ENCODE results near the gene GRK3. TPM values are rescaled to one million over a fixed set of nuclear protein-coding genes. Genes with fewer than 3 reads are reported as not detected.

The GRK3 gene
- total RNA-seq, 1 donor from 2014 or later: 34.3 TPM

DNA sequence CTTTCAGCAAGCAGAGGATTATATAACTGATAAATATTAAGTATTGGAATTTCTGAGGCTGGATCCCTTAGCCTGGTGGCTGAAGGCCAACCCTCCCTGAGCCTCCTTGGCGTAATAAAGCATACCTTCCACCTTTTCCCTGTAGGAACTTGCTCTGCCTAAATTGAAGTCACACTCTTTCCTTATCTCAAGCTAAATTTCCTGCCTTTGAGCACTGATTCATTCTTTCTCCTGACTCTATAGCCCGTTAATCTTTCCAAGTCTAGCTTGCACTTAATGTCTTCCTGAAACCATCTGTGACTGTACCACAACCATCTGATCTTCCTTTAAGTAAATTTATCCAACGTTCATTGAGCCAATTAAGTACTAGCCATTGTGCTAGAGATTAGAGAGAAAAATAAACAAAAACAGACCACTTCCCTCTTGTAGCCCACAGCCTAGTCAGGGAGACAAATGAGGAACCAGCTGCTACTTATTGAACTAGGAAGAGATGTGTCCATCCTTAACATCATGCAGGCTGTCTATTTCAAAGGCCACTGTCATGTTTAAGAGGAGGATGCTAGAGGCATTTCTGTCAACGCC lies 62.9 kb downstream of the GRK3 start:
- peaks cover 19% of the 10 kb centered on the region for H3K4me1 ChIP-seq
- ATAC-seq (peak; percentile 29 to 57), DNase-seq (no peak)
- no peak overlapping the region for H3K4me3 ChIP-seq
- H3K27me3 ChIP-seq (ENCODE audit: low read depth): no peaks in the 10 kb centered on the region
- H3K36me3 ChIP-seq: no peaks in the 10 kb centered on the region
- no peak overlapping the region for H3K27ac ChIP-seq
- no peaks in the 10 kb centered on the region for H3K9me3 ChIP-seq
- TF ChIP-seq, protein P1, sequence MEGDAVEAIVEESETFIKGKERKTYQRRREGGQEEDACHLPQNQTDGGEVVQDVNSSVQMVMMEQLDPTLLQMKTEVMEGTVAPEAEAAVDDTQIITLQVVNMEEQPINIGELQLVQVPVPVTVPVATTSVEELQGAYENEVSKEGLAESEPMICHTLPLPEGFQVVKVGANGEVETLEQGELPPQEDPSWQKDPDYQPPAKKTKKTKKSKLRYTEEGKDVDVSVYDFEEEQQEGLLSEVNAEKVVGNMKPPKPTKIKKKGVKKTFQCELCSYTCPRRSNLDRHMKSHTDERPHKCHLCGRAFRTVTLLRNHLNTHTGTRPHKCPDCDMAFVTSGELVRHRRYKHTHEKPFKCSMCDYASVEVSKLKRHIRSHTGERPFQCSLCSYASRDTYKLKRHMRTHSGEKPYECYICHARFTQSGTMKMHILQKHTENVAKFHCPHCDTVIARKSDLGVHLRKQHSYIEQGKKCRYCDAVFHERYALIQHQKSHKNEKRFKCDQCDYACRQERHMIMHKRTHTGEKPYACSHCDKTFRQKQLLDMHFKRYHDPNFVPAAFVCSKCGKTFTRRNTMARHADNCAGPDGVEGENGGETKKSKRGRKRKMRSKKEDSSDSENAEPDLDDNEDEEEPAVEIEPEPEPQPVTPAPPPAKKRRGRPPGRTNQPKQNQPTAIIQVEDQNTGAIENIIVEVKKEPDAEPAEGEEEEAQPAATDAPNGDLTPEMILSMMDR (IDR thresholded peaks at IDR 0.05): no peak
- intact Hi-C loops (cut with DNase I): no loop called here

DNA sequence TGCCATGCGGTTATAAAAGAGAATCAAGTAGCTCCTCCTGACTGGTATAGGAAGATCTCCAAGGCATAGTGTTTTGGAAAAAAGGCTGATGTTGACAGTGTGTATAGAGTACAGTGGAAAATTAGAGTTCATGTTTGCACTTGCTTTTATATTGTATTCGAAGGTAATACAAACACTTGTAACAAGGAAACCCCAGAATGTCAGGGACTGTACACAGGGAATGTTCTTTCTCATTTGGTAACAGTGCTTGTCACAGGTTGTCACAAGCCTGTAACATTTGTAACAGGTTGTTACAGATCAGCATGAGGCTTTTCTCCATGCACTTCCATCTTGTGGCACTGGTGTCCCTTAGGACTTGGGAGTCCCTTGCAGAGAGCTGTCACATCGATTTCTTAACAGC lies 64.0 kb downstream of the GRK3 start:
- ATAC-seq (peak; percentile 87 to 89), DNase-seq (no peak)
- TF ChIP-seq, protein P1 (IDR thresholded peaks at IDR 0.05): no peak
- no peak overlapping the region for H3K27ac ChIP-seq
- intact Hi-C loops (cut with DNase I): no loop called here
- H3K4me1 ChIP-seq: peaks cover 19% of the 10 kb centered on the region
- no peaks in the 10 kb centered on the region for H3K36me3 ChIP-seq
- no peaks in the 10 kb centered on the region for H3K9me3 ChIP-seq
- no peaks in the 10 kb centered on the region for H3K27me3 ChIP-seq (ENCODE audit: low read depth)
- H3K4me3 ChIP-seq: no peak overlapping the region

DNA sequence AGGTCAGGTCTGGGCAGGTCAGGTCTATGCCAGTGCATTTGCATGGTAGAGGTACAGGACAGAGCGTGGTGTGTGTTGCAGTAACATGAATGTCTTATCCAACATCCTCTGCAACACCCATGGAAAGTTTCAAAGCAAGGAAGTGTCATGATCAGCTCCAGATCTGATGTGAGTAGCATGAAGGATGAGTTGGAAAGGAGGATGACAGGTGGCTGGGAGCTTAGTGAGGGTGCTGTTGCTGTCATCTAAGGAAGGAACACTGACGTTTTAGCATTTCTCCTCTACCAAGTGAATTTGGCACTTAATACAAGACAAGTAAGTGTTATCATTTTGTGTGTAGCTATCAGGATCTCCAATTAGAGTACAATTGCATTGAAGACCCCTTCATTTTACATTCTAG lies 65.1 kb downstream of the GRK3 start:
- no peaks in the 10 kb centered on the region for H3K9me3 ChIP-seq
- TF ChIP-seq, protein P1 (IDR thresholded peaks at IDR 0.05): no peak
- H3K4me3 ChIP-seq: no peak overlapping the region
- no peak for DNase-seq
- H3K27ac ChIP-seq: no peak overlapping the region
- no peaks in the 10 kb centered on the region for H3K27me3 ChIP-seq (ENCODE audit: low read depth)
- intact Hi-C loops (cut with DNase I): no loop called here
- no peak for ATAC-seq
- H3K36me3 ChIP-seq: no peaks in the 10 kb centered on the region
- H3K4me1 ChIP-seq: peaks cover 19% of the 10 kb centered on the region

DNA sequence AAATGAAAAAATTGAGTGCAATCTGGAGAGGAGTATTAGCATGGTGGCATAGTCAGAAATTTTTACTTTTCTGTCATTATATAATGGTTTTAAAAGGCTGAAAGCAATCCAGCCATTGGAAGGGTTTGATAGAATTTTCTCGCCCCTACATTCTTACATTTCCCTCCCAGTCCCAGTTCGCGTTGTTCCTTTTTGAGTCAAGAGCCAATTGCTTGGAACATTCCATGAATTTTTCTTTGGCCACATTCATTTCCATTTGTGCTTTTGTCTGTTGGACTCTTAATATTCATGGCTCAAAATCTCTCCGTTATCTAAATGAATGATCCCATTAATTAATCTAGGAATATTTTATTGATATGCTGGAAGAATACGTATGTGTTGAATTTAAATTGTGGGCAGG lies 66.0 kb downstream of the GRK3 start:
- no peaks in the 10 kb centered on the region for H3K9me3 ChIP-seq
- peaks cover 19% of the 10 kb centered on the region for H3K4me1 ChIP-seq
- no peaks in the 10 kb centered on the region for H3K36me3 ChIP-seq
- H3K4me3 ChIP-seq: no peak overlapping the region
- intact Hi-C loops (cut with DNase I): no loop called here
- ATAC-seq (no peak), DNase-seq (no peak)
- TF ChIP-seq, protein P1 (IDR thresholded peaks at IDR 0.05): no peak
- no peaks in the 10 kb centered on the region for H3K27me3 ChIP-seq (ENCODE audit: low read depth)
- no peak overlapping the region for H3K27ac ChIP-seq

DNA sequence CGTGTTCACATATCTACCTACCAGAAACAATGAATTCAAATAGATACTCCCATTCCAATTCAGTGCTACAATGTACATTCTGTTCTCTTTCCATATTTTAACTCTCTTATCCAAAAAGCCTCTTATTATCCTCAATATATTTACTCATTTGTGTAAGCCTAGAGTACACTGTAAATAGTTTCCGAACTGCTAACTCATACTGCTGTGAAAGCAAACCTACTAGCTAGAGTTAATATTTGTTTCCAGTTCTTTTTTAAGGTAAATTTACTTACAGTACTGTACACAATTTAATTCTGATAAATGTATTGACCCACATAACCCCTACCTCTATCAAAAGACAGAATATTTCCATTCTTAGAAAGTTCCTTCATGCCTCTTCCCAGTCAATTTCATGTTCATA lies 71.8 kb downstream of the GRK3 start:
- TF ChIP-seq, protein P1 (IDR thresholded peaks at IDR 0.05): no peak
- Histone ChIP-seq H3K4me3 (no peak overlapping the region), H3K36me3 (no peaks in the 10 kb centered on the region), H3K27me3 (ENCODE audit: low read depth) (no peaks in the 10 kb centered on the region), H3K27ac (no peak overlapping the region), H3K4me1 (no peaks in the 10 kb centered on the region), H3K9me3 (no peaks in the 10 kb centered on the region)
- intact Hi-C loops (cut with DNase I): no loop called here
- DNase-seq (no peak), ATAC-seq (peak in 1 of 2 donors; percentile 70)

Data from lower lobe of right lung (tissue), 2 donors.